CD4-positive, alpha-beta T cell (primary cell): ENCODE data around the gene SH3GL2. TPM values are rescaled to one million over a fixed set of nuclear protein-coding genes. Genes with fewer than 3 reads are reported as not detected.

ENCODE experiments used
- ATAC-seq: fragments of 200-7000 bp; cut with Tn5 transposase; one replicate; pipeline ENCODE4 v1.10.0; 2022; ENCODE audit warnings: mild to moderate bottlenecking; ENCODE audit not compliant: poor library complexity
- CTCF ChIA-PET: fragments of 350-600 bp; sonication (Branson Sonifier 250); formaldehyde crosslinking; loops from one replicate; lab custom pipeline; 2021; ENCODE audit warnings: antibody characterized with exemption, inconsistent platforms; lab: Charles Lee
- POLR2A ChIA-PET: fragments of 350-600 bp; sonication (Branson Sonifier 250); formaldehyde crosslinking; loops from one replicate; lab custom pipeline; 2021; ENCODE audit warnings: antibody characterized with exemption, inconsistent platforms; lab: Charles Lee
- DNase-seq, 14 experiments: peaks; one replicate each; pipeline ENCODE4 v3.0.0-alpha.2; 2013 to 2020; ENCODE audit warnings: mixed read lengths in 2 of 14
- H3K27ac ChIP-seq, 2 donors: one replicate each; pipeline versions ENCODE4 v1.5.1 to v1.7.0; 2013; ENCODE audit warnings: low read length in 2 of 2, low read depth in 1 of 2, mild to moderate bottlenecking in 1 of 2
- H3K27me3 ChIP-seq, 2 experiments: 1 replicate in 1 of 2; 2 replicates in 1 of 2; pipeline versions ENCODE4 v1.6.1 to v1.7.0; 2013; ENCODE audit warnings: low read length in 2 of 2, control low read depth in 1 of 2, mild to moderate bottlenecking in 1 of 2, moderate library complexity in 1 of 2; ENCODE audit not compliant: insufficient read depth in 2 of 2, control insufficient read depth in 1 of 2
- H3K36me3 ChIP-seq: one replicate; pipeline ENCODE4 v1.6.1; 2013; ENCODE audit warnings: low read length, control low read depth; ENCODE audit not compliant: insufficient read depth
- H3K4me1 ChIP-seq: one replicate; pipeline ENCODE4 v1.6.1; 2013; ENCODE audit warnings: low read length, control low read depth; ENCODE audit not compliant: insufficient read depth
- H3K4me3 ChIP-seq: one replicate; pipeline ENCODE4 v1.5.1; 2013; ENCODE audit warnings: mild to moderate bottlenecking, low read length, moderate library complexity
- H3K9me3 ChIP-seq, 2 experiments: 1 replicate in 1 of 2; 2 replicates in 1 of 2; pipeline versions ENCODE4 v1.6.1 to v1.7.0; 2013; ENCODE audit warnings: low read length in 2 of 2, mild to moderate bottlenecking in 2 of 2, control low read depth in 1 of 2, moderate library complexity in 1 of 2; ENCODE audit not compliant: control insufficient read depth in 1 of 2, insufficient read depth in 1 of 2
- H3K27ac Mint-ChIP-seq: one replicate; pipeline ENCODE4 v1.8.0; 2020; ENCODE audit warnings: mixed read lengths
- H3K27me3 Mint-ChIP-seq: one replicate; pipeline ENCODE4 v1.8.0; 2021; ENCODE audit warnings: mixed read lengths
- H3K36me3 Mint-ChIP-seq: one replicate; pipeline ENCODE4 v1.8.0; 2021; ENCODE audit warnings: low read depth, mixed read lengths
- H3K4me1 Mint-ChIP-seq: one replicate; pipeline ENCODE4 v1.8.0; 2021; ENCODE audit warnings: low read depth, mixed read lengths
- H3K4me3 Mint-ChIP-seq: one replicate; pipeline ENCODE4 v1.8.0; 2020; ENCODE audit warnings: mild to moderate bottlenecking, mixed read lengths
- H3K9me3 Mint-ChIP-seq: one replicate; pipeline ENCODE4 v1.8.0; 2020; ENCODE audit warnings: mixed read lengths
- intact Hi-C, 2 experiments: fragments of 100-400 bp; cut with DNase I in 1 of 2; cut with micrococcal nuclease in 1 of 2; formaldehyde crosslinking; loops; one replicate each; pipeline versions ENCODE4 v1.15.1 to v1.9.0; 2023 to 2025; cut with DNase I, micrococcal nuclease
- total RNA-seq, 174 experiments: library from RNA in 2 of 174; stranded (reverse) in 2 of 174; gene quantifications; one replicate each; pipeline ENCODE4 v1.2.3 and lab custom pipeline; 2021 to 2026
- TF ChIP-seq, protein P1 (sequence below): fragments of 200-600 bp; IDR thresholded peaks from one replicate; pipeline ENCODE4 v1.8.0; 2022; ENCODE audit warnings: antibody characterized with exemption, mild to moderate bottlenecking

SH3GL2 gene
- total RNA-seq, 2 experiments from 2014 or later, result not detected

DNA sequence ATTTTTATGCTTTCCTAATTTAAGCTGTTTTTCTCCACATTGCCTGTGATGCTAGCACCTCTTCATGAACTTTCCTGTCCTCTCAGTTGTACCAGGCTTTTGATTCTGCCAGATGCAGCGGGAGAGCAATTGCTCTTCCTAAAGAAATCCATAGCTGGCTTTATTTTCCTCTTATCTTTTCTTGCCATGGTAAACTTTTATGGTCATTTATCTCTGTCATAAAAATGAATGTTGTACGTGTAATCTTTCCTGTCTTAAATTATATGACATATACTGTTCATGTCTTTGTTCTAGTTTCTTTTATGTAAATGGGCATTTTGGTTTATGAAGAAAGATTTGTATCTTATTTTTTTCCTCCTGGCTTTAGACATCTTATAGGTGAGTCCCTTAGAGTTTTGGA lies 127.5 kb downstream of the SH3GL2 start:
- H3K9me3 Mint-ChIP-seq, result peaks cover 8% of the 10 kb centered on the region
- no peak overlapping the region for H3K27ac Mint-ChIP-seq
- H3K27me3 Mint-ChIP-seq, result no peaks in the 10 kb centered on the region
- Histone ChIP-seq H3K4me1 (no peaks in the 10 kb centered on the region), H3K27me3 (no peaks in the 10 kb centered on the region), H3K4me3 (no peak overlapping the region), H3K36me3 (no peaks in the 10 kb centered on the region), H3K27ac (no peak overlapping the region), H3K9me3 (no peaks in the 10 kb centered on the region)
- TF ChIP-seq, protein P1, sequence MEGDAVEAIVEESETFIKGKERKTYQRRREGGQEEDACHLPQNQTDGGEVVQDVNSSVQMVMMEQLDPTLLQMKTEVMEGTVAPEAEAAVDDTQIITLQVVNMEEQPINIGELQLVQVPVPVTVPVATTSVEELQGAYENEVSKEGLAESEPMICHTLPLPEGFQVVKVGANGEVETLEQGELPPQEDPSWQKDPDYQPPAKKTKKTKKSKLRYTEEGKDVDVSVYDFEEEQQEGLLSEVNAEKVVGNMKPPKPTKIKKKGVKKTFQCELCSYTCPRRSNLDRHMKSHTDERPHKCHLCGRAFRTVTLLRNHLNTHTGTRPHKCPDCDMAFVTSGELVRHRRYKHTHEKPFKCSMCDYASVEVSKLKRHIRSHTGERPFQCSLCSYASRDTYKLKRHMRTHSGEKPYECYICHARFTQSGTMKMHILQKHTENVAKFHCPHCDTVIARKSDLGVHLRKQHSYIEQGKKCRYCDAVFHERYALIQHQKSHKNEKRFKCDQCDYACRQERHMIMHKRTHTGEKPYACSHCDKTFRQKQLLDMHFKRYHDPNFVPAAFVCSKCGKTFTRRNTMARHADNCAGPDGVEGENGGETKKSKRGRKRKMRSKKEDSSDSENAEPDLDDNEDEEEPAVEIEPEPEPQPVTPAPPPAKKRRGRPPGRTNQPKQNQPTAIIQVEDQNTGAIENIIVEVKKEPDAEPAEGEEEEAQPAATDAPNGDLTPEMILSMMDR, result no peak
- intact Hi-C loops, result loop anchor here in 1 of 2 experiments (5.0 kb wide), 1 partner anchor 51 kb away; no protein-coding TSS in a partner anchor
- no peaks in the 10 kb centered on the region for H3K4me1 Mint-ChIP-seq
- H3K36me3 Mint-ChIP-seq, result no peaks in the 10 kb centered on the region
- ATAC-seq (no peak), DNase-seq (no peak)
- no peak overlapping the region for H3K4me3 Mint-ChIP-seq
- POLR2A ChIA-PET, result no interaction called here
- CTCF ChIA-PET, result no interaction called here

DNA sequence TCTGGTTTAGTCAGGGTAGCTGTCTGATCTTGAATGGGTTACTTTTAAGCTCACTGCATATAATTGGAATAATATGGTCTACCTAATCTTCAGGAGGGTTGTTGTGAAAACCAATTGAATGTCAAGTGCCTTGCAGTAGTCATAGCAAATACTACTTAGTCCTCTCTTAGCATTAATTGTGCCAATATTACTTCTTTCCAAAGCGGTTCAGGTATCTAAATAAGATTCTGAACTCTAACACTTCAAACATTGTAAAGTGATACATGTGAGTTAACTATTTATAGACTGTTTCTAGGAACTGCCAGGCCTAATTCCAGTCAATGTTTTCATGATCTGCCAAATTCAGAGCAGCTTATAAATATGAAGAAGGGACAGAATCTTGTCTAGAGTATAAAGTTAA lies 140.2 kb downstream of the SH3GL2 start:
- no peaks in the 10 kb centered on the region for H3K36me3 Mint-ChIP-seq
- no peak overlapping the region for H3K4me3 Mint-ChIP-seq
- Histone ChIP-seq H3K27me3 (no peaks in the 10 kb centered on the region), H3K4me1 (no peaks in the 10 kb centered on the region), H3K4me3 (no peak overlapping the region), H3K9me3 (peaks cover 1 to 4% of the 10 kb centered on the region in 2 experiments), H3K27ac (no peak overlapping the region), H3K36me3 (no peaks in the 10 kb centered on the region)
- ChIA-PET CTCF (no interaction called here), POLR2A (no interaction called here)
- intact Hi-C loops, result no loop called here
- no peak for DNase-seq
- H3K27ac Mint-ChIP-seq, result no peak overlapping the region
- ATAC-seq, result no peak
- H3K27me3 Mint-ChIP-seq, result no peaks in the 10 kb centered on the region
- H3K4me1 Mint-ChIP-seq, result no peaks in the 10 kb centered on the region
- H3K9me3 Mint-ChIP-seq, result peaks cover 6% of the 10 kb centered on the region
- TF ChIP-seq, protein P1, result no peak

- Histone ChIP-seq H3K4me3 (no peak overlapping the region), H3K36me3 (no peaks in the 10 kb centered on the region), H3K27me3 (no peaks in the 10 kb centered on the region), H3K9me3 (peaks cover 7 to 9% of the 10 kb centered on the region in 2 experiments), H3K27ac (no peak overlapping the region), H3K4me1 (no peaks in the 10 kb centered on the region)
- H3K9me3 Mint-ChIP-seq, result peaks cover 6% of the 10 kb centered on the region
- DNase-seq (no peak), ATAC-seq (no peak)
- H3K27me3 Mint-ChIP-seq, result no peaks in the 10 kb centered on the region
- CTCF ChIA-PET, result no interaction called here
- H3K4me3 Mint-ChIP-seq, result no peak overlapping the region
- H3K27ac Mint-ChIP-seq, result no peak overlapping the region
- H3K36me3 Mint-ChIP-seq, result no peaks in the 10 kb centered on the region
- TF ChIP-seq, protein P1, result no peak
- intact Hi-C loops, result no loop called here
- POLR2A ChIA-PET, result no interaction called here
- H3K4me1 Mint-ChIP-seq, result no peaks in the 10 kb centered on the region
Observed at GRCh38 chr9:17721954-17722353, 143.1 kb downstream of the SH3GL2 start.
